Fibroblast of lung (primary cell): ENCODE measurements around the gene ASTN1.

Source experiments
- CTCF ChIP-seq, 2 donors: IDR thresholded peaks in 1 of 2; conservative IDR thresholded peaks in 1 of 2; 1 replicate in 1 of 2; 2 replicates in 1 of 2; pipeline ENCODE4 v1.5.1; 2011 to 2012; ENCODE audit warnings: low read length in 2 of 2, control low read depth in 1 of 2, inconsistent platforms in 1 of 2, low read depth in 1 of 2, mild to moderate bottlenecking in 1 of 2
- EZH2 ChIP-seq: IDR thresholded peaks from 2 replicates; pipeline ENCODE4 v1.5.1; 2012; ENCODE audit warnings: low read length, control low read depth, mild to moderate bottlenecking; ENCODE audit errors: missing control alignments

- TF ChIP-seq CTCF (conservative IDR thresholded peaks at IDR 0.05 in 1 of 2, IDR thresholded peaks at IDR 0.05 in 1 of 2; ENCODE audit: low read depth in 1 of 2, low read length in 2 of 2), result no peak
- TF ChIP-seq EZH2, result no peak
Measured at GRCh38 chr1:176959191-176959820, 205.2 kb downstream of the ASTN1 start.
